SKM-1 (cell line): ENCODE data around the gene ARNT2.

Experiments
- DNase-seq: peaks from one replicate; lab custom pipeline; 2025; ENCODE audit not compliant: unreplicated experiment; lab: John Stamatoyannopoulos, UW

The ARNT2 gene

DNA sequence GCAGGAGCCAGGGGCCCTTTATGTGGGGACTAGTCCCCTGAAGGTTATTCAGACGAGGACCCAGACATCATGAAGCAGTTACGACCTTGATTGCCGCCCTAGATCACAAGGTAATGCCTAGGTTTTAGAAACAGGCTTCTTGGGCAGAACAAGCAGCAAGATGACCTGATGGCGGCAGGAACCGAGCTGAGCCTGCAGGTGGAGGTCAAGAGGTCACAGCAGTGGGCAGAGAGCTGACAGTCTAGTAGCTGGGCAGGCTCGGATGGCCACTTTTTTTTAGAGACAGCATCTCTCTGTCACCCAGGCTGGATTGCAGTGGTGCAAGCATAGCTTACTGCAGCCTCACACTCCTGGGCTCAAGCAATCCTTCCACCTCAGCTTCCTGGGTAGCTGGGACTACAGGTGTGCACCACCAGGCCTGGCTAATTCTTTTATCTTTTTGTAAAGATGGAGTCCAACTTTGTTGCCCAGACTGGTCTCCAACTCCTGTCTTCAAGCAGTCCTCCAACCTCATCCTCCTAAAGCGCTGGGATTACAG is 207.4 kb downstream of the ARNT2 start:
- no peak for DNase-seq

DNA sequence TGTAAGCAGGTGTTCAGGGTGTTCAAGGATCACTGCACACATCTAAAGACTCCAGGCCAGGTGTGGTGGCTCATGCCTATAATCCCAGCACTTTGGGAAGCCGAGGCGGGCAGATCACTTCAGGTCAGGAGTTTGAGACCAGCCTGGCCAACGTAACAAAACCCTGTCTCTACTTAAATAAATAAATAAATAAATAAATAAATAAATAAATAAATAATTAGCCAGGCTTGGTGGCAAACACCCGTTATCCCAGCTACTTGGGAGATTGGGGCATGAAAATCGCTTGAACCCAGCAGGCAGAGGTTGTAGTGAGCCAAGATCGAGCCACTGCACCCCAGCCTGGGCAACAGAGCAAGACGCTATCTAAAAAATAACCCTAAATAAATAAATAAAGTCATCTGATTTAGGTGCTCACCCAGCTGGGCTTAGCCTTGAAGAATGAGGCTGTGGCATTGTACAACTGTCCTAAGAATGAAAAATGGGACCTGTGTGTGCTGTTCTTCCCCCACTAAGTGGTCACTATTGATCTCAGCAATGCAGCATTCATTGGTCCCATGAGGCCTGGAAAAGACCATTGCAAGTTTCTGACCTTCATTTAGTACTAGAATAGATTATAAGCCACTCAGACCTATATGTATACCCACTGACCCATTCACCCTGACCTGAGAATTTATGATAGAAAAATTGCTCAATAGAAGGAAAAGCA is 208.1 kb downstream of the ARNT2 start:
- DNase-seq = no peak

DNA sequence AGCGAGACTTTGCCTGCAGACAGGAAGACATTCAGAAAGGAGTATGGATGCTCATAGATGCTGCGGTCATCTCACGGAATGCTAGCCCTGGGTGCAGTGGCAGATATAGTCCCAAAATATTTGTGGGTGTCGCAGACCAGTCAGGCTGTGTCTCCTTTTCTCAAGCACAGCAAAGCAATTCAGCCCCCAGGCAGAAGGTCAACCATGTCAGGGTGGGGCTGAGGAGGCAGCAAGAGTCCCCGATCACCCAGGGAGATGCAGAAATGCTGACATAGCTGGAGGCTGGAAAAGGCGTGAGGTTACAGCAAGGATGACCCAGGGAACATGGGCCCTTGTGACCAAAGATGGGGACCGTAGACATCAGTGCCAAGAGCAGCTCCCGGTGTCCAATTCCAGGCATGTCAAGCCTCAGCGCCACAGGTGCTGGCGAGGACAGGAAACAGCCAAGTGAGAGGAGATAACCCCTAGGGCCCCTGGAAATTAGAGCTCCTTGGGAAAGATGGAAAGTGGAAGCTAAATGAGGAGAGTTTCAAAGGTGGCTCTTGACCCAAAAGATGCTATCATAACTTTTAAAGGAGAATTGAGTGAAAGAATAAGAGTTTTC is 209.7 kb downstream of the ARNT2 start:
- DNase-seq = no peak

DNA sequence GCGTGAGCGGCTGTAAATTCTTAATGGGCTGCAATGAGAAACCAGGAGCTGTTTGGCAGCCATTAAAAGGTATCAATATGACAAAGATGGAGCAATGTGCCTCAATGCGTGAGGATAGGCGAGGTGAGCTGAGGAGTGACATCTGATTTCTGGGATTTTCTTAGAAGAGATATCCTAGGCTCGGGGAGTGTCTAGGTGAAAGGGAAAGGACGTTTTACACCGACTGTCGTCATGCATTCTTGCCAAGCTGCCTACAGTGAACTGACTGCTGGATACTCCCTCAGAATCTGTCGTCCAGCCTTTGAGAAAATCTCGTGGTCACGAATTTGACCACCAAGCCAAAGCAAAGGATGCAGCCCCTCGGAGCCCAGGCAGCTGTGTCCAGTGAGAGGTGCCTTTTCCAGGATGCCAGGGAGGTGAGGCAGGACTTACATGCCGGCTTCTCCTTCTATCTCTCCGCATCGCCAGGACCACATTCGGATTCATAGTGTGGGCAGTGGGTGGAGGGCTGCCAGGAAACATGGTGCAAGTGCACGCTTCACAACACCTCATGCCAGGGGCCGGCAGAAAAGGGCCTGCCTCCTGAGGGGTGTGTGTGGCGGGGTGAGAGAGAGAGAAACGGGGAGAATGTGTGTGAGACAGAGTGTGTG is 210.7 kb downstream of the ARNT2 start:
- no peak for DNase-seq

DNA sequence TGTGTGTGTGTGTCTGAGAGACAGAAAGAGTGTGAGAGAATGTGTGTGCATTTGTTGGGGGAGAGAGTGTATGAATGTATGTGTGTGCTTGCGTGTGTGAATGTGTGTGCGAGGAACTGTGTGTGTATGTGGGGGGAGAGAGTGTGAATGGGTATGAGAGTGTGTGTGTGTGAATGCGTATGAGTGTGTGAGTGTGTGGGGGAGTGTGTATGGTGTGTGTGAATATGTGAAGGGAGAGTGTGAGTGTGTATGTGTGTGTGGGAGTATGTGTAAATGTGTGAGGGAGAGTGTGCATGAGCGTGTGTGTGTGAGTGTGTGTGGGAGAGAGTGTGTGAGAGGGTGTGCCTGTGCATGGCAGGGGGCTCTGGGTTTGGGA is 211.2 kb downstream of the ARNT2 start:
- DNase-seq = no peak

DNA sequence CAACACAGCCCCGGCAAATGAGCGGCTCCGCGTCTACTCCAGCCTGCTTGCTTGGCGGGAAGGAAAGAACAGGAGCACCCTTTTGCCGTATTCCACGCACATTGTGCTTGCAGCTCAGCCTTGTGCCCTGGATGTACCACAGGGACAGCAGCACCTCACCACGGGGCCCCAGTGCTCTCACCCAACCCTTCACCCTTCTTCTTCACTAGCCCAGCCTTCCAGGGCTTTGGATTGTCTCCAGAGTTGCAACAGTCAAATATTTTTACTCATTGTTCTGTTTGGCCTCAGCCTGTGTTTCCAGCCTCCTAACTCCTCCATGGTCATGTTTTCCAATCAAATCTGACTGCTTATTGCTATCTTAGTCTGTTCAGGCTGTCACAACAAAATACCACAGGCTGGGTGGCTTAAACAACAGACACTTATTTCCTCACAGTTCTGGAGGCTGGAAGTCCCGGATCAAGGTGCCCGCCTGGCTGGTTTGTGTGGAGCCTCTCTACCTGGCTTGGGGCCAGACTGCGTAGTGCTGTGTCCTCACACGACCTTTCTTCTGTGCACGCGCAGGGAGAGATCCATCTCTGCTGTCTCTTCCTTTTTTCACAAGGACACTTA is 211.7 kb downstream of the ARNT2 start:
- DNase-seq = no peak

DNA sequence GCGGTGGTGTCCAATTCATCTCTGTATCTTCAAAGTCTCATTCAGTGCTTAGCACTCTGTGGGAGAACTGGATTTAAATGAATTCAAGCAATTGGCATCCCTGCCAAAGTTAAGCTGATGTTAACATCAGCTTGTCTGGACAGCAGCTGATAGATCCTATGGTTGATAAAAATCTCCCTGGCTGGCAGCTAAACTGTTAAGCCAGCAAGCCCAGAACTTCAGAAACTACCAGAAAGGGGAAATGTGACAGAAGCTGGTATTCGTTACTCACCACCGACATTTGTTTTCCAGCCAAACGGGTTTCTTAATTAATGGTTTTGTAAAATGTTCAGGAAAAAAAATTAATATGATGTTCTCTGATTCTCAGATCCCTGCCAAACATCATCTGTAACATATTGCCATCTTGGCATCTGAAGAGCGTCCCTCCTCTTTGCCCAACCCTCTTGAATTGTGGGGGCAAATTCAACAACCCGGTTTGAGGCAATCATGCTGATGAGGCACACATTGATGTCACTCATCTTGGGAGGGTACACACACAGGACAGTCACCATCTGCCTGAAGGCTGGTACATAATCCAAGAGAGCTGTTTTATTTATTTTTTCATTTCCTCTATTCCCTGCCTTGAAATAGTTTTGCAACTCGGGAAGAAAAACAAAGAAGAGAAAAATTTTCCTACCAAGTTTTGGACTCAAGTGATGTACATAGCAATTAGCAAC is 214.7 kb downstream of the ARNT2 start:
- no peak for DNase-seq

DNA sequence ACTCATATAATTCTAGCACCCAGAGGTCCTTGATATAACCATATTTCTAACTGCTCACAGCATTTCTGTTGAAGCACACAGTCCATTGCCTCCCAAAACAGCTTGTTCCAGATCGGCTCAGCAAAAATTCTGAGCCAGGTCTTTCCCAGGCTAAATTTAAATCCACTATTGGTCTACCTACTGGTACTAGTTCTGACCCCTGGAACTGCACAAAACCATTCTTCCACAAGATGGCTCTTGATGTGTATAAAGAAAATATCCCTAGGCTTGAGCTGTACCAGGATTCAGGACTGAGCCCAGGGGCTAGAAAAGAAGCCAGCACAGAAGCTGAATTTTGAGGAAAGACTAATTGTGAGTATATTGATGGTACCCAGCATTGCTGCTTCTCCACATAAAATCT is 215.5 kb downstream of the ARNT2 start:
- no peak for DNase-seq

DNA sequence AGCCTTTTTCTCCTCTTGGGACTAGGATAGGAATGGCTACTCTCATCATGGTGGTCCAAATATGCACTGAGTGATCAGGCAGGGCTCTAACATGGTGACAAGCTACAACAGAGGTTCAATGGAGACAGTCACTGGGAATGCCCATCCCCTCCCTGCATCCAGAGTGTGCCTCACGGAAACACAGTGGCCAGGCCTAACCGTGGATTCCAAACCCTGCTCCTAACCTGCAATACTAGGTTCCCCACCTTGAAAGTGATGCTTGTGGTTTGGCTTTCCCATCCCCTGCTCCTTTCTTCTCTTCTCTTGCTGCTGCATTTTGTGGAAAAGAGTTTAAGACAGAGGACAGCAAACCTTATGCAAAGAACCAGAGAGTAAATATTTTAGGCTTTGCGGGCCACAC is 216.0 kb downstream of the ARNT2 start:
- DNase-seq = no peak

DNA sequence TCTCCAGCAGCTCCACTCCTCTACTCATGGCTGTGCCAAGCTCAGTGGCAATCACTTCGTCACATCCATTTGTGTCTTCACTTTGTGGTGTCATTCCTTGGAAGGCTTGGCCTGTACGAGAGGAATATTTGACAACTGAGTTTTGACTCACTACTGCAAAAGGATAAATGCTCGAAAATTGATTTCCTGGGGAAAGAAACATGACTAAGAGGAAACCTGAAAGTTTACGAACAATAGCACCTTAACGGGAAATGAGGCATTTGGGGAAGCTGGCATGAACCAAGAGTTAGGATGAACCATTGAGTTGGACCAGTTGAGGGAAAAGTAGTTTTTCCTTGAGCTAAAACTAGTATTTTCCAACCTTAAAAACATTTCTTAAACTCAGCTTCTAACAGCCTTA is 216.7 kb downstream of the ARNT2 start:
- DNase-seq = no peak

DNA sequence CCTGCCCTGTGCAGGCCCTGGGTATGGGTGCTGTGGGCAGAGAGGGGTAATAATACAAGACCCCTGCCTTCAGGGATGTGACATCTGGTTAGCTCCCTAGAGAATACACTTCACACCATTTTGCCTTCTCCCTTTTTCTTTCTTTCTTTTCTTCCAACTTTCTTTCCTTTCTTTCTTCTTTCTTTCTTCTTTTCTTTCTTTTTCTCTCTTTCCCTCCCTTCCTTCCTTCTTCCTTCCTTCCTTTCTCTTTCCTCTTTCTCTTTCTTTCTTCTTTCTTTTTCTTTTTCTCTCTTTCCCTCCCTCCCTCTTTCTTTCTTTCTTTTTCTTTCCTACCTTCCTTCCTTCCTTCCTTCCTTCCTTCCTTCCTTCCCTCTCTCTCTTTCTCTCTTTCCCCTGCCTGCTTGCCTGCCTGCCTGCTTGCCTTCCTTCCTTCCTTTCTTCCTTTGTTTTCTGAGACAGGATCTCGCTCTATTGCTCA is 222.5 kb downstream of the ARNT2 start:
- DNase-seq = no peak

DNA sequence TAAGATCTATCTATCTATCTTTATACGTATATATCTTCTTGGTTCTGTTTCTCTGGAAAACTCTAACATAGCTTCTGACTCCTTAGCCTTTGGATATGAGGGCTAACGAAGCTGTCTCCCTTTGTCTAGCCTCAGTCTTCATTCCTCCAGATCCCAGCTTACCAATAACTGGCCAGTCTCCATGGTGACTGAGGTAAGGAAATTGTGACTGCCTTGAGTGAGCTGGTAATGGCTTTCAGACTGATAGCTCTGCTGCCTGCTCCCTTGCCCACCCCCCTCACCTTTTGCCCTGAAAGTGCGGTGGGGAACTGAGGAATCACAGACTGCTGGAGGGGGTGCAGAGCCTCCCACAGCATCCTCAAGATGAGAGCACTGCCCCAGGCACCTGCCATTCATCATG is 225.2 kb downstream of the ARNT2 start:
- DNase-seq = no peak

DNA sequence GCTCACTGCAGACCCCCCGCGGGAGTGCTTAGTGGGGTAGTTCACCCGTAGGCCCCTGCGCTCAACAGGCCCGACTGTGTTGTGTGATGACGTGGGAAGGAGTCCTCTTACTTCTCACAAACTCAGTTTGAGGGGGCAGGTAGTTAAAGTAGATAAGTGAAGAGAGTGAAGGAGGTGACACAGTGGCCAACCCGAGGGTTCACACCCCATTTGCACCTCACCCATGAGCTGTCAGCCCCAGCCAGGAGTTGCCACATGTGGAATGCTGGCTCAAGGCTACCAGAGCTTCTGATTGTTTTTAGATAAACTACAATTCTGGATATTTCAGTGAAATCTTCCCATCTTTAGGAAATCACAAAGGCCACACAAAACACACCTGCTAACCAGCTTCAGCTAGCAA is 226.8 kb downstream of the ARNT2 start:
- no peak for DNase-seq

DNA sequence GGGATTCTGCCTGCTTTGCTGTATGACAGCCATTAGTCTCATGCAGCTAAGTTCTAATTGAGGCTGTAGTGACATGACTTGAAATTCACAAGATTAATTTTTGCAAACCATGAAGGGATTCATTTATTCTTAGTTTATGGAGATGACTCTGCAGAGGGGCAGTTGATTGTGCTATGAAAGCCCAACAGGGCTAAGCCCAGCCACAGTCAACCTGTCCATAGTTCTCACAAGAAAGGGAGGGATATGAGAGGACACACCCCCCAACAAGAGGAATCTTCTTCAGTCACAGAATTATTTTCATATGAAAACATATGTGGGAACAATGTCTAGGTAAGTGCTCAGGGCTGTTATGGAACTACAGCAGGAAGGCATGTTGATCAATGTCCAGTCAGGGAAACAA is 229.0 kb downstream of the ARNT2 start:
- DNase-seq = no peak

DNA sequence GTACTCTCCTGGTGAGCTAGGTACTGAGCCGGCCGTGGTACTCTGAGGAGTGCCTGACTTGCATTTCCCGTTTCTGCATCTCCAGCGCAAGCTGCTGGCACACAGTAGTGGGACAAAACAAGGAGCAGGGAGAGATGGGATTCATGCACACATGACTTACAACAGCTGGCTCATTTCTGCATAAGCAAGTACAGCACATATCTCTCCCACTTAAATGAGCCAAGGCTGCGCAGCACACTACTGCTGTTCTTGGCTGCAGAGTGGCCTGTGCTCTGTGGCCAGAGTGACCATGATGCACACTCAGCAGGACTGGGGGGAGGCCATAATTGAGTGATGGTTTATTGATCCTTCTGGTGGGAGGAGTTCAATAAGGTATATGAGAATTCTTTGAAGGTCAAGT is 231.8 kb downstream of the ARNT2 start:
- no peak for DNase-seq

DNA sequence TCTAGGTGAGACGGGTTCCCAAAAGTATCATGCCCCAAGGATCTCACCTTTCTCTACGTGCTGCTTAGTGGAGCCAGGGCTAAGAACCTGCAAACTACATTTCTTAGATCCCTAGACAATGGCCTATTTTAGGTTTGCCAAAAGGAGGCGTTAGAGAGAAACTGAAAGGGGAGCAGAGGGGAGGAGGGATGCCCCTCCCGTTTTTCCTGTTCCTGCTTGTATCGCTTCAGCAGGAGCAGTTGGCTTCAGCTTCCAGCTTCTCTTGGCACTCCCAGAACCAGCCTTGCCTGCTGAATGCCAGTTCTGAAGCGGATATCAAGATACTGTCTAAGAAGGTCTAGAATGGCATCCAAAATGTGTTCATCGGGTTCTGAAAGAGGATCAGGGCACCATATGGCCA is 232.5 kb downstream of the ARNT2 start:
- no peak for DNase-seq

DNA sequence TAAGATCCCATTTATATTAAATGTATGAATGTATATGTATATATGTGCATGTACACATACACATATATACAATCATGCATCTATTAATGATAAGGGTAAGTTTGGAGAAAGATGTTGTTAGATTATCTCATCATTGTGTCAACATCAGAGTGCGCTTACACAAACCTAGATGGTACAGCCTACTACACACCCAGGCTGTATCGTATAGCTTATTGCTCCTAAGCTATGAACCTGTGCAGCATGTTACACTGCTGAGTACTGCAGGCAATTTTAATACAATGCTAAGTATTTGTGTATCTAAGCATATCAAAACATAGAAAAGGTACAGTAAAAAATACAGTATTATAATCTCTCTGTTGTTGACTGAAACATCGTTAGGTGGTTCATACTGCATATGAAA is 233.6 kb downstream of the ARNT2 start:
- DNase-seq = no peak

DNA sequence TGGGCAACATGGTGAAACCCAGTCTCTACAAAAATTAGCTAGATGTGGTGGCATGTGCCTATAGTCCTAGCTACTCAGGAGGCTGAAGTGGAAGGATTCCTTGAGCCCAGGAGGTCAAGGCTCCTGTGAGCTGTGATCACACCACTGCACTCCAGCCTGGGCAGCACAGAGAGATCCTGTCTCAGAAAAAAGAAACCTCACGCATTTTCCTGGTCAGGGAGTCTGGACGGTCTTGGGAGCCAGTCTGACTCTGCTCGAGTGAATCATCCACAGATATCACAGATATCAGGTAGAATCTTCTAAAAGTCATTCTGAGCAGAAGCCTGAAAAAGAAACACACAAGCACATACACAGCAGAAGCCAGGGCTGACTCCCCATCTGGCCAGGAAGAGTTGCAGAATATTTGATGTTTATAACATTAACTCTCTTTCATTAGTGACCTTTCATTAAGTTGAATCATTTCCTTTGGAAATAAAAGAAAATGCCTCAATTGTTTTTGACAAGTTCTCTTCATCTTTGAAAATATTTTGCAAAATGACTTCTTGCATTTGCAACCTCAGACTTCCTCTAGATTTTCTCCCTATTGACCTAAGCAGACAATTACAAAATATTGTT is 234.5 kb downstream of the ARNT2 start:
- DNase-seq = no peak

DNA sequence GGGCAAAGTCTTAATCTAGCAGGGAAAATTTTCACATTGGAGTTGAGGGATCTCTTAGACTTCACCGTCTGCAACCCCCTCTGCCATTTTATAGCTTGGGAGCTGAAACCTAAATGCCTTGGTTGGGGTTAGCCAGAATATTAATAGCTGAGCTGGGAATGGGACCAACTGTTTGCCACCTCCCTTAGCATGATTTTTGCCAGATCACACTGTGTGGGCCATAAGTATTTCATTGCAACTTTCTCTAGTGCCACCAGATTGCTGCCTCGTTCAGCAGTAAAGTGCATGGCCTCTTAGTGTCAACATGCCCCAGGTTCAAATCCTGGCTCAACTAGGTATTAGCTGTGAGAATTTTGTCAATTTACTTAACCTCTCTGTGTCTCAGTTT is 235.0 kb downstream of the ARNT2 start:
- DNase-seq = no peak

DNA sequence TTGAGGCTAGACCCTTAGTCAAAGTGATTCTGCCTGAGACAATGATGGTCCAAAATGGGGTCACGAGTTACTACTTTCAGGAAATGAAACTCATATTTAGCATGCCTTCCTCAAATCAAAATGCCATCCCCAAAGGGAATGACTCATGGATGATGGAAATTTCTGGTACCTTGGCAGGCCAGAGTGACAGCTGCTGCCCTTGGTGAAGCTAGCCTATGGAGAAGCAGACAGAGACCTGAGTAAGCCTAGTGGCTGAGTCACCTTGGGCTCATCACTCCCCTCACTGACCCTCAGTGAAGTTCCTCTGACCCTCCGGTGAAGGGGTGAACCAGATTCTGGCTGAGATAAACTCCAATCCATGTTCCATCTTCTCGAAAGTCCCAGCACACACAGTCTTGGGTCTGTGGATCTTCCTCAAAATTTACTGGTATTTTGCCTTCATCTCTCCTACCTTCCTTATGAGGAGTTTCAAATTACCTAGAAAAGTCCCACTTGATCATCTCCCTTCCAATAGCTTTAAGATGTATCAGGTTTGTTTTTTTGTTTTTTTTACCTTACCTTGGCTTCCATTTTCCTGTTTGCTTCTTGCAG is 236.4 kb downstream of the ARNT2 start:
- DNase-seq = no peak
